RWPE1 (cell line): ENCODE measurements around the gene EZH1.
A peak's percentile ranks its signal among the peaks of the same experiment; 100 is the strongest.
"Not testable (repeated sequence)": the region's sequence is repeated elsewhere in the genome, so short reads cannot be mapped to it uniquely, and the experiment has no call there.

ENCODE experiments used
- CTCF ChIA-PET: fragments of 350-600 bp; sonication (Branson Sonifier 250); formaldehyde crosslinking; extraction: SDS; loops from one replicate; lab custom pipeline; 2021; lab: Yijun Ruan, JAX
- POLR2A ChIA-PET: fragments of 400-600 bp; formaldehyde crosslinking; extraction: SDS; loops from one replicate; lab custom pipeline; 2020; ENCODE audit warnings: antibody characterized with exemption; ENCODE audit not compliant: low non-redundant PET; lab: Yijun Ruan, JAX
- DNase-seq: peaks from one replicate; pipeline ENCODE4 v3.0.0; 2012; ENCODE audit warnings: low spot score
- H3K27ac ChIP-seq: fragments of 450-650 bp; 2 replicates; pipeline ENCODE4 v1.5.1; 2017
- TF ChIP-seq, protein P1 (sequence below): fragments of 450-650 bp; conservative IDR thresholded peaks from 2 replicates; pipeline ENCODE4 v1.5.1; 2017; ENCODE audit warnings: low read depth, mild to moderate bottlenecking

Gene EZH1

DNA sequence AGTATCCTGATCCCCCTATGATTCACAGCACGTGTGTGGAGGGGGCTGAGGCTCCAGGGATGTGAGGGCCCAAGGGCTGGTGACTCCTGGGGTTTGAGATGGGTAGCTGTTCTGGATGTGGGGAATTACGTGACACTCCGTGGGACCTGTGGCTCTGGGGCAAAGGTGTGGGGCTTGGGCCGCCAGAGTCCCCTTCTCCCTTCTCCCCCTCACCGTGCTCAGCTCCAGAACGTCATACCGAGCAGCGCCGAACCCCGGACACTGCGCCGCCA lies 75.2 kb downstream of the EZH1 start:
- TF ChIP-seq, protein P1, sequence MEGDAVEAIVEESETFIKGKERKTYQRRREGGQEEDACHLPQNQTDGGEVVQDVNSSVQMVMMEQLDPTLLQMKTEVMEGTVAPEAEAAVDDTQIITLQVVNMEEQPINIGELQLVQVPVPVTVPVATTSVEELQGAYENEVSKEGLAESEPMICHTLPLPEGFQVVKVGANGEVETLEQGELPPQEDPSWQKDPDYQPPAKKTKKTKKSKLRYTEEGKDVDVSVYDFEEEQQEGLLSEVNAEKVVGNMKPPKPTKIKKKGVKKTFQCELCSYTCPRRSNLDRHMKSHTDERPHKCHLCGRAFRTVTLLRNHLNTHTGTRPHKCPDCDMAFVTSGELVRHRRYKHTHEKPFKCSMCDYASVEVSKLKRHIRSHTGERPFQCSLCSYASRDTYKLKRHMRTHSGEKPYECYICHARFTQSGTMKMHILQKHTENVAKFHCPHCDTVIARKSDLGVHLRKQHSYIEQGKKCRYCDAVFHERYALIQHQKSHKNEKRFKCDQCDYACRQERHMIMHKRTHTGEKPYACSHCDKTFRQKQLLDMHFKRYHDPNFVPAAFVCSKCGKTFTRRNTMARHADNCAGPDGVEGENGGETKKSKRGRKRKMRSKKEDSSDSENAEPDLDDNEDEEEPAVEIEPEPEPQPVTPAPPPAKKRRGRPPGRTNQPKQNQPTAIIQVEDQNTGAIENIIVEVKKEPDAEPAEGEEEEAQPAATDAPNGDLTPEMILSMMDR = no peak
- POLR2A ChIA-PET = no interaction called here
- DNase-seq = no peak
- CTCF ChIA-PET = no interaction called here
- H3K27ac ChIP-seq = peak overlapping the region; percentile 99

DNA sequence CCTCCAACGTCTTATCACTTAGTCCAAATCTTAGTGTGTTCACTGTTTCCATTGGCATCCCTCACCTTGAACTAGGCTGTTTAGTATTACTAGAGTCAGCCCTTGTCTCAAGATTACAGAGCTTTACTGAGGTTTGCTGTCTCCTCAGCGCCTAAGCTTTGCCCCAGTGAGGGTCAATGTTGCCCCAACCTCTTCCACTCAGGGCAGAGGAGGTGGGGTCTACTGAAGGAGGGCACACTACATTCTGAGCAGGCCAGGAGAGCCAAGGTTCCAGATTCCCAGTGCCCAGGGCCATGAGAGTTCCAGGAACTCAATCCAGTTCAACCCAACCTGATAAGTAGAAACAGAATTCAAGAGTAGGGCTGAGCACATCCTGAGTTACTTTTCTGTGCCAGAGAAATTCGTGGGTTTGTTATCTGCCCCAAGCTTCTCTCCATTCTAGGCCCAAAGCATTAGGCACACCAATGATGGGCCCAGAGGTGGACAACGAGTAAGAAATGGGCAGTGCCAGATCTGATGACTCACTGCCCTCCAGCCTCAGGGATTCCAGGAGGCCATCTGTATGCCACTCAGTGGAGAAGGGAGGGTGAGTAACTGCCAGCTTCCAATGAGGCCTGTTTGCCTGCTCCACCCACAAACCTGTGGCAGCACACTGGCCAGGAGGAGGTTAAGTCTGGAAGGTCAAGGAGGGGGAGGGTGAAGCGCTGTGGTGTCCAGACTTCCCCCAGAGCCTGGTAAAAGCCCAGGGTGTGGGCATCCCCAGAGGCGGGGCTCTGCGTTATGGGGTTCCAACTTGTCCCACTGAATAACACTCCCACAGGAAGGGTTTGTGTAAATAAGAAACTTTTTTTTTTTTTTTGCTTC lies 77.5 kb downstream of the EZH1 start:
- TF ChIP-seq, protein P1 = no peak
- ChIA-PET CTCF (interaction anchor here (0.6 to 1.3 kb wide), 2 partner anchors 12 to 89 kb away, joined by 5 read pairs; no protein-coding TSS in a partner anchor), POLR2A (interaction anchor here (0.6 to 0.9 kb wide), 4 partner anchors 10 to 515 kb away, joined by 3 to 5 read pairs (median 3); partner anchors contain the start of genes PLEKHH3, RETREG3 and TUBG1)
- peak overlapping the region; percentile 99 for H3K27ac ChIP-seq
- DNase-seq = peak; percentile 94

DNA sequence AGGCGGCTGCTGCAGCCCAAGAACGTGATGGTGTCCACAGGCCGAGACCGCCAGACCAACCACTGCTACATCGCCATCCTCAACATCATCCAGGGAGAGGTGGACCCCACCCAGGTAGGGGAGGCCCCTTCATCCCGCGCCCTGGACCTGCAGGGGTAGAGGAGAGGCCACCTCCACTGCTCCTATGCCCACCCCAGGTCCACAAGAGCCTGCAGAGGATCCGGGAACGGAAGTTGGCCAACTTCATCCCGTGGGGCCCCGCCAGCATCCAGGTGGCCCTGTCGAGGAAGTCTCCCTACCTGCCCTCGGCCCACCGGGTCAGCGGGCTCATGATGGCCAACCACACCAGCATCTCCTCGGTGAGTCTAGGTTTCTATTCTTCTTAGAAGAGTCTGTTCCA lies 78.7 kb downstream of the EZH1 start:
- POLR2A ChIA-PET, DNase-seq: not testable (repeated sequence)
- CTCF ChIA-PET = interaction anchor here (1.3 kb wide), 1 partner anchor 88 kb away, joined by 5 read pairs; no protein-coding TSS in a partner anchor
- peak overlapping the region; percentile 99 for H3K27ac ChIP-seq

DNA sequence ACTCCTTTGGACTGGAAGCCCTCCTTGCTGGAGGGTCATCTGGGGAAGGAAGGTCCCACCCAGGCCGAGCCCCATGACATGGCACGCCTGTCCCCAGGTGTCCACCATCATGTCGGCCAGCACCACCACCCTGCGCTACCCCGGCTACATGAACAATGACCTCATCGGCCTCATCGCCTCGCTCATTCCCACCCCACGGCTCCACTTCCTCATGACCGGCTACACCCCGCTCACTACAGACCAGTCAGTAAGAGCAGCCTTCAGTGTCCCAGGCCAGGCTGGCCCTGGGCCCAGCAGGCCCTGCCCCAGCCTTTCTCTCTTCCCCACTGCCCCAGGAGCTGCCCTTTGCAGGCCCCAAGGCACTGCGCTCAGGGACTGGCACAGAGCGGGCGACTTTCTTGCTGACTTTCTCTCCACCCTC lies 79.2 kb downstream of the EZH1 start:
- DNase-seq = no peak
- H3K27ac ChIP-seq = peak overlapping the region; percentile 99
- TF ChIP-seq, protein P1 = no peak
- CTCF ChIA-PET = no interaction called here
- POLR2A ChIA-PET = no interaction called here

DNA sequence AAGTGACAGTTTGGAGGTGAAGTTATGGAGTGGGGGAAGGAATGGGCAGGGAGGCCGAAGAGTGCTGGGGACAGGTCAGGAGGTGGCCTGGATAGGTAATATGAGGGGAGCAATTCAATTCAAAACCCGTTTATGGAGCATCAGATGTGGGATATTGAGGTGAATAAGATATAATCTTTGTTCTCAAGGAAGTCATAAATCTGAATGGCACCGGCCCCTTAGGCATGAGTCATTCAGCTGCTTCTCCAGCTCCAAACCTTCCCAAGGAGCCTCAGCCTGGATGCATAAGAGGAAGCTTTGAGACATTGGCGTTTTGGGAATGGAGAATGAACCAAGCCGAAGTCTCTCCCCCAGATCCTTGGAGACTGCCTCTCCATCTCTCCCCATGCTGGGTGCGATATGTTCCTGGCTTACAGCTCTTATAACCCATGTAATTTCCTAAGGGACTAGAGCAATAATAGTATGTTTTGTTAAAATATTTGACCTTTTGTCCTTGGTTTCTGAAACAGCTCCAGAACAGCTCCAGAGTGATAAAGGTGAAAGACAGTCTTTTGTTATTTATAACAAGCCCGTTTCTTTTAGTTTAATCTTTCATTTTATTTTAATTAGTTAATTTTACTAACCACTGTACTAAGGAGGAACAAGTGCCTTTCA lies 84.0 kb downstream of the EZH1 start:
- H3K27ac ChIP-seq = peak overlapping the region; percentile 91
- POLR2A ChIA-PET = no interaction called here
- TF ChIP-seq, protein P1 = no peak
- CTCF ChIA-PET = interaction anchor here (1.2 to 1.6 kb wide), 2 partner anchors 12 to 42 kb away, joined by 3 to 13 read pairs; no protein-coding TSS in a partner anchor
- DNase-seq = peak; percentile 83

DNA sequence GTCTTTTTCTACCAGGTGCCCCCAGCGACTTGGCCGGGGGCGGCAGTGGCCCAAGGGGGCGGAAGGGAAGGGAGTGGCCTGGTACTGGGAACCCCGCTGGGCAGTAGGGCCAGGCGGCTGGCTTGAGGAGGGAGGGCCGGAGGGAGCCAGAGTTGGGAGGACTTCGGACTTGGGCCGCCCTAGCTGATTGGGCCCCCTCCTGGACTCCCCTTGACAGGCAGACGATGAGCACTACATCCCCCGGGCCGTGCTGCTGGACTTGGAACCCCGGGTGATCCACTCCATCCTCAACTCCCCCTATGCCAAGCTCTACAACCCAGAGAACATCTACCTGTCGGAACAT lies 84.9 kb downstream of the EZH1 start:
- peak overlapping the region; percentile 91 for H3K27ac ChIP-seq
- POLR2A ChIA-PET = interaction anchor here (0.6 to 1.2 kb wide), 2 partner anchors 12 to 18 kb away, joined by 4 to 6 read pairs; no protein-coding TSS in a partner anchor
- CTCF ChIA-PET, DNase-seq: not testable (repeated sequence)

DNA sequence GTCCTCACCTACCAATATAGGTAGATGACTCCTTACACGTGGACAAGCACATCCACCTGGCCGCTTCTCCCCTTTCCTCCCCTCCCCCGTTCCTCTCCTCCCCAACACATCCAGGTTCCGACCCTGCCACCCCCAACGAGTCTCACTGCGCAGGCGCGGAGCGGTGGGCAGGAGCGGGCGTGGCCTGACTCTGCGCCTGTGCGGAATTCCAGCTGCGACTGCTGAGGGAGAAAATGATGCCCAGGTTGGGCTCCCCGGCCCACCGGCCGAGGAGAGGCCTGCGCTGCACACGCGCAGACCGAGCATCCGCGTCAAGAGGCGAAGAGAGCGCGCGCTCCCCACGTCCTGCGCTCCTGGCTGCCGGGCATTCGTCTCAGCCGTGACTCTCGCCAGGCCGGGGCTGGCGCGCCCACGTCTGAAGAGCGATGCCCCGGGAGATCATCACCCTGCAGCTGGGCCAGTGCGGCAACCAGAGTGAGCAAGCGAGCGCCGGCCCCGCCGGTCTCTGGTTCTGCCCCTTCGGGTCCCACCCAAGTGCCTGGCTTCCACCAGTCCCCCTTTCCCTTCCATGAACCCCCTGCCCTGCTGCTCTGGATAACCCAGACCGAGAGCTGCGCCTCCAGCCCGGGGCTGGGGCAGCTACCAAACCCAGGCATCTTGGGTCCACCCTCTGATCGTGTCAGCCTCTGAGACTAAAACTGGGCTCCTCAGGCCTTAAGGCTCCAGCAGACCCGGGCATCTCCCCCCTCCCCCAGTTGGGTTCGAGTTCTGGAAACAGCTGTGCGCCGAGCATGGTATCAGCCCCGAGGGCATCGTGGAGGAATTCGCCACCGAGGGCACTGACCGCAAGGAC lies 85.5 kb downstream of the EZH1 start, which contains the start of gene TUBG2:
Gene TUBG2 (plus strand): TSS at position 206 of the 853 bp plus-strand sequence. CDS start 220 bp downstream, at position 426.
- ChIA-PET CTCF (interaction anchor here (1.2 kb wide), 2 partner anchors 41 to 81 kb away, joined by 3 to 5 read pairs; partner anchors contain the start of gene PSMC3IP), POLR2A (interaction anchor here (0.6 to 1.2 kb wide), 3 partner anchors 13 to 17 kb away, joined by 4 to 6 read pairs (median 5); partner anchors contain the start of gene PLEKHH3)
- peak; percentile 96 for DNase-seq
- H3K27ac ChIP-seq = peak within 1 kb of the TSS; percentile 91
- TF ChIP-seq, protein P1 = no peak
